ENCODE data around the gene CLN6.

GRCh38 chr15:68209272-68209671 lies 20.3 kb downstream of the CLN6 start:
- TF ChIP-seq CTCF (conservative IDR thresholded peaks at IDR 0.05; ENCODE audit: low read length) (no peak), EZH2phosphoT487 (IDR thresholded peaks at IDR 0.05; ENCODE audit: borderline replicate concordance) (no peak)
